HG02623 (cell line): ENCODE data around the gene AKT3.

Experiments
- ATAC-seq: cut with Tn5 transposase; IDR thresholded peaks from one replicate; pipeline ENCODE4 v1.9.1; 2021; ENCODE audit warnings: moderate library complexity; ENCODE audit not compliant: unreplicated experiment

The AKT3 gene

DNA sequence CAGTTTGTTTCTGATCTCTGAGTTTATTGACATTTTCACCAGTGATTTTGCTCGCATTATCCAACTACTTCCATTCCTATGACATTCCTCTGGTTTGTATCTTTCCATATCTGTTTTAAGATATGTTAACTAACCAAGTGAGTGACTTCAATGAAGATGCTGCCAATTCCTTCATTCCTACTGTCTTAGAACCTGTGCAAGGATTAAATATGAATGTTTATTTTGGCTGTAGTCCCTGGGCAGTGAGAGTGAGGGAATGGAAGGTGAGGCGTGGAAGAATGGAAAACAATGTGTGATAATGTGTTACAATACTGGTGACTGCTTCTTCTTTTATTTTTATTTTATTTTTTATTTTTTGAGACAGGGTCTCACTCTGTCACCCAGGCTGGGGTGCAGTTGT is 411.2 kb downstream of the AKT3 start:
- ATAC-seq: no peak
